AG04449 (cell line): ENCODE measurements around the gene MEGF8.
"Not testable (repeated sequence)": the region's sequence is repeated elsewhere in the genome, so short reads cannot be mapped to it uniquely, and the experiment has no call there.

Source experiments
- CTCF ChIA-PET: fragments of 350-600 bp; formaldehyde crosslinking; extraction: SDS; loops from one replicate; lab custom pipeline; 2021; ENCODE audit warnings: antibody characterized with exemption; lab: Yijun Ruan, JAX
- POLR2A ChIA-PET: fragments of 400-600, 350-600 bp; formaldehyde crosslinking; extraction: SDS; loops from one replicate; lab custom pipeline; 2020; ENCODE audit warnings: antibody characterized with exemption, inconsistent platforms; lab: Yijun Ruan, JAX
- DNase-seq: peaks from one replicate; pipeline ENCODE4 v3.0.0-alpha.2; 2010; ENCODE audit warnings: low read depth, low spot score
- H3K4me3 ChIP-seq: 2 replicates; pipeline ENCODE4 v1.5.1; 2011; ENCODE audit warnings: low read depth, mild to moderate bottlenecking, control low read depth, low read length
- TF ChIP-seq, protein P1 (sequence below): IDR thresholded peaks from one replicate; pipeline ENCODE4 v1.5.1; 2011; ENCODE audit warnings: mild to moderate bottlenecking, moderate library complexity, low read length, control low read depth, inconsistent platforms; ENCODE audit not compliant: insufficient read depth; ENCODE audit errors: missing control alignments

MEGF8 gene

DNA sequence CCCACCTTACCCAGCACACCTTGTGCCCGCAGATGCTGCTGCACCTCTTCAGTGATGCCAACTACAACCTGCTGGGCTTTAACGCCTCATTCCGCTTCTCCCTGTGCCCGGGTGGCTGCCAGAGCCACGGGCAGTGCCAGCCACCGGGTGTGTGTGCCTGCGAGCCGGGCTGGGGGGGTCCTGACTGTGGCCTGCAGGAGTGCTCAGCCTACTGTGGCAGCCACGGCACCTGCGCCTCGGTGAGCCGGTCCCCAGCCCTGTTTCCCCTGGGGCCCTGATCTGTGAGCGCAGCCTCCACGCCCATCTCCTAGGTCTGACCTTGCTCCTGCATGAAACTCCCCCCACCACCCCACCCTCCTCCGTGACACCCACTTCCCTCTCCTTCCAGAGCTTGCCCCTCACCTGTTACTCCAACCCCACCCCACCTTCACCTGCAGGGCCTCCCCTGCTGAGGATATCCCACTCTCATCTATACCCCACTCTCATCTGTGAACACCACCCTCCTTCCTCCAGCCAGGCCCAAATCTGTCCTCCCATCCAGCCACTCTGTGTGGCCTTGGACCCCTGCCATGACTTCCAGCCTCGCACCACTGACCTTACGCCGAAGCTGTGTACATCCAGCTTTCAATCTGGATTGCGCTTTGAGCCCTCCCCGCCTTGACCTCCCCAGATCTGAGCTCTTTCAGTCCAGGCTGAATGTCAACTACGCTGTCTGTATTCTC lies 8.7 kb downstream of the MEGF8 start:
- ChIA-PET CTCF (no interaction called here), POLR2A (no interaction called here)
- no peak overlapping the region for H3K4me3 ChIP-seq
- no peak for DNase-seq
- TF ChIP-seq, protein P1, sequence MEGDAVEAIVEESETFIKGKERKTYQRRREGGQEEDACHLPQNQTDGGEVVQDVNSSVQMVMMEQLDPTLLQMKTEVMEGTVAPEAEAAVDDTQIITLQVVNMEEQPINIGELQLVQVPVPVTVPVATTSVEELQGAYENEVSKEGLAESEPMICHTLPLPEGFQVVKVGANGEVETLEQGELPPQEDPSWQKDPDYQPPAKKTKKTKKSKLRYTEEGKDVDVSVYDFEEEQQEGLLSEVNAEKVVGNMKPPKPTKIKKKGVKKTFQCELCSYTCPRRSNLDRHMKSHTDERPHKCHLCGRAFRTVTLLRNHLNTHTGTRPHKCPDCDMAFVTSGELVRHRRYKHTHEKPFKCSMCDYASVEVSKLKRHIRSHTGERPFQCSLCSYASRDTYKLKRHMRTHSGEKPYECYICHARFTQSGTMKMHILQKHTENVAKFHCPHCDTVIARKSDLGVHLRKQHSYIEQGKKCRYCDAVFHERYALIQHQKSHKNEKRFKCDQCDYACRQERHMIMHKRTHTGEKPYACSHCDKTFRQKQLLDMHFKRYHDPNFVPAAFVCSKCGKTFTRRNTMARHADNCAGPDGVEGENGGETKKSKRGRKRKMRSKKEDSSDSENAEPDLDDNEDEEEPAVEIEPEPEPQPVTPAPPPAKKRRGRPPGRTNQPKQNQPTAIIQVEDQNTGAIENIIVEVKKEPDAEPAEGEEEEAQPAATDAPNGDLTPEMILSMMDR, result no peak

DNA sequence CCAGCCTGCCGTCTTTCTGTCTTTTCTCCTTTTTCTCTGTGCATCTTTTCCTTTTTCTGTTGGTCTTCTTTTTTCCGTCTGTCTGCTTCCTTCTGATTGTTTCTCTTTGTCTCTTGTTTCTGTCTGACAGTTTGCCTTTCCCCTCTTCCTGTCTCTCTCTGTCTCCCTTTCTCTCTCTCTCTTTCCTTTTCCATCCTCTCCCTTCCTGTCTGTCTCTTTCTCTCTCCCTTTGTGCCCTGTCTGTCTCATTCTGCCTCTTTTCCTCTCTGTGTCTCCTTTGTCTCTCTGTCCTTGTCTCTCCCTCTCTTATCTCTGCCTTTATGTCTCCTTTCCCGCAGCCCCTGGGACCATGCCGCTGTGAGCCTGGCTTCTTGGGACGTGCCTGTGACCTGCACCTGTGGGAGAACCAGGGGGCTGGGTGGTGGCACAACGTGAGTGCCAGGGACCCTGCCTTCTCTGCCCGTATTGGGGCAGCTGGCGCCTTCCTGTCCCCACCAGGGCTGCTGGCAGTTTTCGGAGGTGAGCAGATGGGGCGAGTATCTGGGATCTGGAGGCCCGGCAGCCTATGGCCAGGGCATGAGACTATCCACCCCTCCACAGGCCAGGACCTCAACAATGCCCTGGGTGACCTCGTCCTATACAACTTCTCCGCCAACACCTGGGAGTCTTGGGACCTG lies 9.4 kb downstream of the MEGF8 start:
- TF ChIP-seq, protein P1, result no peak
- no peak for DNase-seq
- ChIA-PET POLR2A (no interaction called here), CTCF (no interaction called here)
- H3K4me3 ChIP-seq, result no peak overlapping the region

DNA sequence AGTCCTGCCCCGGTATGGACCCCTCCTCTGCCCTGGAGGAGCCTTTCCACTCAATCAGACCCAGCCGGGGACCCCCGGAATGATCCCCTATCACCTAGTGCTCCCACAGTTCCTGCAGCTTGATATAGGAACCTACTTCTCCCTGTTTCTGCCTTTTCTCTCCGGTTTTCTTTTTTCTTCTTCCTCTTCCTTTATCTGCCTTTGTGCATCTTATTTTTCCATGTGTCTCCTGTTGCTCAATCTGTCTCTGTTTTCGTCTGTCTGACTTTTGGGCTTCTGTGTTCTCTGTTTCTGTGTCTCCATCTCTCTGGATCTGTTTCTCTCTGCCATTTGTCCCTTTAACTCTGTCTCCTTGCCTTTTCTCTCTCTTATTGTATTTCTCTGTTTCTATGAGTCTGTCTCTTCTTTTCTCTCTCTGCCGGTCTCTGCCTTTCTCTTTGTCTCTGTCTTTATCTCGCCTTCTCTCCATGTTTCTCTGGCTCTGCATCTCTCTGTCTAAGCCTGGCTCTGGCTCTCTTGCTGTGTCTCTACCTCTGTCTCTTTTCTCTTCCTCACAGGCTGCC lies 10.0 kb downstream of the MEGF8 start:
- TF ChIP-seq, protein P1, result no peak
- H3K4me3 ChIP-seq, result no peak overlapping the region
- no peak for DNase-seq
- CTCF ChIA-PET, result no interaction called here
- POLR2A ChIA-PET, result no interaction called here

DNA sequence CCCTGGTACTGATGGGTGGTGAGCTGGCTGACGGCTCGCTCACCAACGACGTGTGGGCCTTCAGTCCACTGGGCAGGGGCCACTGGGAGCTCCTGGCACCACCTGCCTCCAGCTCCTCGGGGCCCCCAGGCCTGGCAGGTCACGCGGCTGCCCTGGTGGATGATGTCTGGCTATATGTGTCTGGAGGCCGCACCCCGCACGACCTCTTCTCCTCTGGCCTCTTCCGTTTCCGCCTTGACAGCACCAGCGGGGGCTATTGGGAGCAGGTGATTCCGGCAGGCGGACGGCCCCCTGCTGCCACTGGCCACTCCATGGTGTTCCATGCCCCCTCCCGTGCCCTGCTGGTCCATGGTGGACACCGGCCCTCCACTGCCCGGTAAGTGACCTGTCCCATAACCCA lies 10.5 kb downstream of the MEGF8 start:
- no peak overlapping the region for H3K4me3 ChIP-seq
- no peak for DNase-seq
- ChIA-PET CTCF (no interaction called here), POLR2A (no interaction called here)
- TF ChIP-seq, protein P1, result no peak

DNA sequence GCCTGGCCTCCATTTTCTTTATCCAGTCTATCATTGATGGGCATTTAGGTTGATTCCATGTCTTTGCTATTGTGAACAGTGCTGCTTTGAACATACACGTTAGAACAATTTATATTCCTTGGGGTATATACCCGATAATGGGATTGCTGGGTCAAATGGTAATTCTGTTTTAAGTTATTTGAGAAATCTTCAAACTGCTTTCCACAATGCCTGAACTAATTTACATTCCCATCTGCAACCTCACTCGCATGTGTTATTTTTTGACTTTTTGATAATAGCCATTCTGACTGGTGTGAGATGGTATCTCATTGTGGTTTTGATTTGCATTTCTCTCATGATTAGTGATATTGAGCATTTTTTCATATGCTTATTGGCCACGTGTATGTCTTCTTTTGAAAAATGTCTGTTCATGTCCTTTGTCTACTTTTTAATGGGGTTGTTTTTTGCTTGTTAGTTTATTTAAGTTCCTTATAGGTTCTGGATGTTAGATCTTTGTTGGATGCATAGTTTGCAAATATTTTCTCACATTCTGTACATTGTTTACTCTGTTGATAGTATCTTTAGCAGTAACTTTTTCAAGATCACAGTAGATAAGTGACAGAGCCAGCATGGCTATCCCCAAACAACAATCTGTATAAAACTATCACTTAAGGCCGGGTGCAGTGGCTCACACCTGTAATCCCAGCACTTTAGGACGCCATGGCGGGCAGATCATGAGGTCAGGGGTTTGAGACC lies 13.9 kb downstream of the MEGF8 start:
- H3K4me3 ChIP-seq, DNase-seq, CTCF ChIA-PET, POLR2A ChIA-PET: not testable (repeated sequence)

DNA sequence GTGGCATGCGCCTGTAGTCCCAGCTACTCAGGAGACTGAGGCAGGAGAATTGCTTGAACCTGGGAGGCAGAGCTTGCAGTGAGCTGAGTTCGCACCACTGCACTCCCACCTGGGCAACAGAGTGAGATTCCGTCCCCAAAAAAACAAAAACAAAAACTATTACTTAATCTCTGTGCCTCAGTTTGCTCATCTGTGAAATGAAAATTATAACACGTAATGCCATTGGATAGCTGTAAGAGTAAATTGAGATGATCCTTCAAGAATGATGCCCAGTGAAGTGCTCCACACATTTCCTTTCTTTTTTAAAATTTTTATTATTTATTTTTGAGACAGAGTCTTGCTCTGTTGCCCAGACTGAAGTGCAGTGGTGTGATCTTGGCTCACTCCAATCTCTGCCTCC lies 14.5 kb downstream of the MEGF8 start:
- POLR2A ChIA-PET, H3K4me3 ChIP-seq, CTCF ChIA-PET, DNase-seq: not testable (repeated sequence)

DNA sequence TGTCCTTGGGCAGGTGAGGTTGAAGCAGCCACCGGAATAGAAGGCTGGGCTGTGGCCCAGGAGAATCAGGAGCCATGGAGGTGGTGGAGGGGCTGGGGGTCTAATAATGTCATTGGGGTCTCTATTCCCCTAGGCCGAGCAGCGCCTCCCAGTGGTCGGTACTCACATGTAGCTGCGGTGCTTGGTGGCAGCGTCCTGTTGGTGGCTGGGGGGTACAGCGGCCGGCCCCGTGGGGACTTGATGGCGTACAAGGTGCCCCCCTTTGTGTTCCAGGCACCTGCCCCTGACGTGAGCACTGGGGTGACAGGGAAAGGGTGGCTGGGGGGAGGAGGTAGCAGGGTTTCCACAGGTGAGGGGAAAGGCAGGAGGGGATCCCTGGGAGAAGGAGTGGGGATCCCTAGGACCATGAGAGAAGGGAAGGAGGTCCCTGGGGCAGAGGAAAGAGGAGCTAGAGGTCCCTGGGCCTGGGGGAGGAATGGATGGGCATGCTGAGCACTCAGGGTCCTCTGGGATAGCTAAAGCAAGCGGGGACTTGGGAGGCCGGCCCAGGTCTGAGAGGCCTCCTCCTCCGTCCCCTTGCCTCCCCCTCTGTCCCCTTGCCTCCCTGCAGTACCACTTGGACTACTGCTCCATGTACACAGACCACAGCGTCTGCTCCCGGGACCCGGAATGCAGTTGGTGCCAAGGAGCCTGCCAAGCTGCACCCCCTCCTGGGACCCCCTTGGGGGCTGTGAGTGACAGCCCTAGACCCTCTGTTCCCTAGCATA lies 18.1 kb downstream of the MEGF8 start:
- TF ChIP-seq, protein P1, result no peak
- no peak overlapping the region for H3K4me3 ChIP-seq
- ChIA-PET CTCF (interaction anchor here (1.2 to 1.4 kb wide), 3 partner anchors 12 to 29 kb away, joined by 3 to 7 read pairs (median 4); no protein-coding TSS in a partner anchor), POLR2A (no interaction called here)
- no peak for DNase-seq
